ENCODE data around the gene STXBP1. TPM values are rescaled to one million over a fixed set of nuclear protein-coding genes. Genes with fewer than 3 reads are reported as not detected.

STXBP1 gene
- total and polyA plus RNA-seq, 4 donors = 19.2 to 65.8 (median 46.7) TPM

GRCh38 chr9:127660886-127661741 lies 49.0 kb downstream of the STXBP1 start:
- no peaks in the 10 kb centered on the region for H3K27me3 ChIP-seq (ENCODE audit: control insufficient read depth in 3 of 3, insufficient read depth in 3 of 3, low read length in 2 of 3)
- H3K4me1 ChIP-seq (ENCODE audit: control insufficient read depth in 5 of 5, insufficient read depth in 5 of 5, low read length in 5 of 5) = peaks cover 0 to 12% (median 0%) of the 10 kb centered on the region in 5 donors
- H3K9ac ChIP-seq (ENCODE audit: insufficient read depth in 1 of 2, low read length in 2 of 2) = no peak overlapping the region
- WGBS, 2 donors = 76 to 81% methylated on average over 13 of the region's 13 CpGs
- H3K4me3 ChIP-seq = no peak overlapping the region
- H3K36me3 ChIP-seq (ENCODE audit: control insufficient read depth in 4 of 4, insufficient read depth in 4 of 4, low read length in 4 of 4) = peaks cover 6 to 37% (median 25%) of the 10 kb centered on the region in 4 donors
- ATAC-seq (ENCODE audit: insufficient read depth, low FRiP score) (no peak), DNase-seq (peak; percentile 30 to 43 (median 35))
- TF ChIP-seq, protein P1, sequence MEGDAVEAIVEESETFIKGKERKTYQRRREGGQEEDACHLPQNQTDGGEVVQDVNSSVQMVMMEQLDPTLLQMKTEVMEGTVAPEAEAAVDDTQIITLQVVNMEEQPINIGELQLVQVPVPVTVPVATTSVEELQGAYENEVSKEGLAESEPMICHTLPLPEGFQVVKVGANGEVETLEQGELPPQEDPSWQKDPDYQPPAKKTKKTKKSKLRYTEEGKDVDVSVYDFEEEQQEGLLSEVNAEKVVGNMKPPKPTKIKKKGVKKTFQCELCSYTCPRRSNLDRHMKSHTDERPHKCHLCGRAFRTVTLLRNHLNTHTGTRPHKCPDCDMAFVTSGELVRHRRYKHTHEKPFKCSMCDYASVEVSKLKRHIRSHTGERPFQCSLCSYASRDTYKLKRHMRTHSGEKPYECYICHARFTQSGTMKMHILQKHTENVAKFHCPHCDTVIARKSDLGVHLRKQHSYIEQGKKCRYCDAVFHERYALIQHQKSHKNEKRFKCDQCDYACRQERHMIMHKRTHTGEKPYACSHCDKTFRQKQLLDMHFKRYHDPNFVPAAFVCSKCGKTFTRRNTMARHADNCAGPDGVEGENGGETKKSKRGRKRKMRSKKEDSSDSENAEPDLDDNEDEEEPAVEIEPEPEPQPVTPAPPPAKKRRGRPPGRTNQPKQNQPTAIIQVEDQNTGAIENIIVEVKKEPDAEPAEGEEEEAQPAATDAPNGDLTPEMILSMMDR (IDR thresholded peaks at IDR 0.05; ENCODE audit: control extremely low read depth, extremely low read depth) = no peak
- no peak overlapping the region for H3K27ac ChIP-seq (ENCODE audit: low read depth in 1 of 2, low read length in 1 of 2)
- H3K9me3 ChIP-seq (ENCODE audit: control insufficient read depth in 4 of 4, insufficient read depth in 3 of 4, low read length in 3 of 4) = peaks cover 0 to 2% (median 0%) of the 10 kb centered on the region in 4 donors

- Histone ChIP-seq H3K4me1 (ENCODE audit: control insufficient read depth in 5 of 5, insufficient read depth in 5 of 5, low read length in 5 of 5) (peaks cover 0 to 8% (median 0%) of the 10 kb centered on the region in 5 donors), H3K27ac (ENCODE audit: low read depth in 1 of 2, low read length in 1 of 2) (no peak overlapping the region), H3K9me3 (ENCODE audit: control insufficient read depth in 4 of 4, insufficient read depth in 3 of 4, low read length in 3 of 4) (peaks cover 0 to 2% (median 0%) of the 10 kb centered on the region in 4 donors), H3K4me3 (no peak overlapping the region), H3K36me3 (ENCODE audit: control insufficient read depth in 4 of 4, insufficient read depth in 4 of 4, low read length in 4 of 4) (peaks cover 6 to 37% (median 26%) of the 10 kb centered on the region in 4 donors), H3K9ac (ENCODE audit: insufficient read depth in 1 of 2, low read length in 2 of 2) (no peak overlapping the region), H3K27me3 (ENCODE audit: control insufficient read depth in 3 of 3, insufficient read depth in 3 of 3, low read length in 2 of 3) (no peaks in the 10 kb centered on the region)
- WGBS, 2 donors = 97 to 100% methylated on average over 1 of the region's 1 CpG
- TF ChIP-seq, protein P1 (IDR thresholded peaks at IDR 0.05; ENCODE audit: control extremely low read depth, extremely low read depth) = no peak
- DNase-seq = no peak
- ATAC-seq (ENCODE audit: insufficient read depth, low FRiP score) = no peak
Observed at GRCh38 chr9:127662617-127663016, 50.5 kb downstream of the STXBP1 start.

DNA sequence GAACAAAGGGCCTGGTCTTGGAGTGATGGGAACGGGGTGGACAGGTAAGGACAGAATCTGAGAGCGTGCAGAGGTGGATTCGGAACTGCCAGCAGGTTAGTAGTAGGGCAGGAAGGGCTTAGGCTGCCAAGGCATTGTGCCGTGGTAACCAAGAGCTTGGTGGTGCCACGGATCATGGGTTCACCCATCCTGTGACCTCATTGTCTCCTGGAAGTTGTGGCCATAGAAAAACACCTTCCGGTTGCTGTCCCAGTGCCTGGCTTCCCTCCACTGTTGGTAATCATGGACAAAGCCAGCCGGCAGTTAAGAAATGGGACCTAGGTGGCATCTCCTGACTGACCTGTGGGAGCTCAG lies 52.2 kb downstream of the STXBP1 start:
- no peak overlapping the region for H3K9ac ChIP-seq (ENCODE audit: insufficient read depth in 1 of 2, low read length in 2 of 2)
- peaks cover 0 to 8% (median 0%) of the 10 kb centered on the region in 5 donors for H3K4me1 ChIP-seq (ENCODE audit: control insufficient read depth in 5 of 5, insufficient read depth in 5 of 5, low read length in 5 of 5)
- peaks cover 0 to 2% (median 0%) of the 10 kb centered on the region in 4 donors for H3K9me3 ChIP-seq (ENCODE audit: control insufficient read depth in 4 of 4, insufficient read depth in 3 of 4, low read length in 3 of 4)
- H3K27me3 ChIP-seq (ENCODE audit: control insufficient read depth in 3 of 3, insufficient read depth in 3 of 3, low read length in 2 of 3) = no peaks in the 10 kb centered on the region
- ATAC-seq (ENCODE audit: insufficient read depth, low FRiP score) (no peak), DNase-seq (no peak)
- H3K27ac ChIP-seq (ENCODE audit: low read depth in 1 of 2, low read length in 1 of 2) = peak overlapping the region in 1 of 2 donors; percentile 60
- peaks cover 6 to 35% (median 27%) of the 10 kb centered on the region in 4 donors for H3K36me3 ChIP-seq (ENCODE audit: control insufficient read depth in 4 of 4, insufficient read depth in 4 of 4, low read length in 4 of 4)
- H3K4me3 ChIP-seq = no peak overlapping the region
- WGBS, 2 donors = 82 to 92% methylated on average over 7 of the region's 7 CpGs
- TF ChIP-seq, protein P1 (IDR thresholded peaks at IDR 0.05; ENCODE audit: control extremely low read depth, extremely low read depth) = no peak
